HG03558 (cell line): Measurements from ENCODE around the gene VPS8.
A peak's percentile ranks its signal among the peaks of the same experiment; 100 is the strongest.

Source experiments
- ATAC-seq: cut with Tn5 transposase; IDR thresholded peaks from one replicate; pipeline ENCODE4 v1.9.1; 2021; ENCODE audit warnings: moderate number of reproducible peaks; ENCODE audit not compliant: unreplicated experiment; ENCODE audit errors: extremely low read depth

The VPS8 gene, protein sequence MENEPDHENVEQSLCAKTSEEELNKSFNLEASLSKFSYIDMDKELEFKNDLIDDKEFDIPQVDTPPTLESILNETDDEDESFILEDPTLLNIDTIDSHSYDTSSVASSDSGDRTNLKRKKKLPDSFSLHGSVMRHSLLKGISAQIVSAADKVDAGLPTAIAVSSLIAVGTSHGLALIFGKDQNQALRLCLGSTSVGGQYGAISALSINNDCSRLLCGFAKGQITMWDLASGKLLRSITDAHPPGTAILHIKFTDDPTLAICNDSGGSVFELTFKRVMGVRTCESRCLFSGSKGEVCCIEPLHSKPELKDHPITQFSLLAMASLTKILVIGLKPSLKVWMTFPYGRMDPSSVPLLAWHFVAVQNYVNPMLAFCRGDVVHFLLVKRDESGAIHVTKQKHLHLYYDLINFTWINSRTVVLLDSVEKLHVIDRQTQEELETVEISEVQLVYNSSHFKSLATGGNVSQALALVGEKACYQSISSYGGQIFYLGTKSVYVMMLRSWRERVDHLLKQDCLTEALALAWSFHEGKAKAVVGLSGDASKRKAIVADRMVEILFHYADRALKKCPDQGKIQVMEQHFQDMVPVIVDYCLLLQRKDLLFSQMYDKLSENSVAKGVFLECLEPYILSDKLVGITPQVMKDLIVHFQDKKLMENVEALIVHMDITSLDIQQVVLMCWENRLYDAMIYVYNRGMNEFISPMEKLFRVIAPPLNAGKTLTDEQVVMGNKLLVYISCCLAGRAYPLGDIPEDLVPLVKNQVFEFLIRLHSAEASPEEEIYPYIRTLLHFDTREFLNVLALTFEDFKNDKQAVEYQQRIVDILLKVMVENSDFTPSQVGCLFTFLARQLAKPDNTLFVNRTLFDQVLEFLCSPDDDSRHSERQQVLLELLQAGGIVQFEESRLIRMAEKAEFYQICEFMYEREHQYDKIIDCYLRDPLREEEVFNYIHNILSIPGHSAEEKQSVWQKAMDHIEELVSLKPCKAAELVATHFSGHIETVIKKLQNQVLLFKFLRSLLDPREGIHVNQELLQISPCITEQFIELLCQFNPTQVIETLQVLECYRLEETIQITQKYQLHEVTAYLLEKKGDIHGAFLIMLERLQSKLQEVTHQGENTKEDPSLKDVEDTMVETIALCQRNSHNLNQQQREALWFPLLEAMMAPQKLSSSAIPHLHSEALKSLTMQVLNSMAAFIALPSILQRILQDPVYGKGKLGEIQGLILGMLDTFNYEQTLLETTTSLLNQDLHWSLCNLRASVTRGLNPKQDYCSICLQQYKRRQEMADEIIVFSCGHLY (N-terminal part only)

GRCh38 chr3:184811999-184812661 lies at the start of gene VPS8:
Gene VPS8, plus strand, starts transcription at chr3:184812166. Its CDS starts 12,467 bp downstream, at chr3:184824633.
- ATAC-seq, result peak; percentile 84

- no peak for ATAC-seq
Observed at GRCh38 chr3:184764191-184764590, 47.8 kb upstream of the VPS8 start.

DNA sequence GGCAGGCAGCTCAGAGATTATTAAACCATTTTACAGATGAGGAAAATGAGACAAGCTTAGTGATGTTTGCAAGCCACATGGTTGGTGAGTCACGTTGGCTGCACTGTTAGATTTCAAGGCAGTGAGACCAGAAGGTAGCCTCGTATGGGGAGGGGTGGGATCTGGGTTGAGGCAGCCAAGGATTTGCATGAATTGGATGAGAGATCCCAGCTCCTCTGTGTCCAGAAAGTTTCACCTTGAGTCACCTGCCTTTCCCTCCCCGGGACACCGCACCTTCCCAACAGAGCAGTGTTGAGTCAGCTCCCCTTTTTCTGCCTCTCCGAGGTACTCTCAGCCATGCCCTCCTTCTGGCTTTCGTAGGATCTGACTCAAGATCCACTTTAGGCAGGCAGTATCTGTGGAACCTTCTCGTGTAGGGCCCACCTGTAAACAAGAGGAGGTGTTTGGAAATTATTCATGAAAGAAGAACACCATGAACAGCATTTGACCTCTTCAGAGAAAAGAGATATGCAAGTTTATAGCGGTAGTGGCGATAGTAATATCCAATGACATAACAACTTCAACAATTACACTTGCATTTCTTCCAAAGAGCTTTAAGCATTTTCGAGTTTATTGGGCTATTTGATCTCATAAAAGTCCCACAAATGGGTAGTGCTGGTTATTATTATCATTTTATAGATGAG lies 46.8 kb upstream of the VPS8 start:
- no peak for ATAC-seq

DNA sequence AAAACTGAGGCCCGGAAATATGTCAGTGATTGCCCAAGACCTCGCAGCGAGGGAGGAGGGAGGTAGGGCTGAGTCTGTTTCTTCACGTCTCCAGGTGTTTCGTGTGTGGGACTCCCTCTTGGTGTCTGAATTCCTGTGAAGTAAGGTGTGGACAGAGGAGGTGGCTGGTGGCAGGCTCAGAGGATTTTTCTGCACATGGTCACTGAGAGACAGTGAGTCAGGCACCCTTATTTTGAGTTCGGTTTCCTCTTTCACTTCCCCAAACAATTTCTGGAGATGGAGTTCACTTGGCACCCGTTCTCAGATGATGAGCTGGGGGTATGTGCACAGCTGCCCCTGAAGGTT lies 46.3 kb upstream of the VPS8 start:
- peak; percentile 76 for ATAC-seq

GRCh38 chr3:184766555-184767261 lies 45.3 kb upstream of the VPS8 start:
- no peak for ATAC-seq

GRCh38 chr3:184767377-184767776 lies 44.6 kb upstream of the VPS8 start:
- no peak for ATAC-seq

GRCh38 chr3:184769382-184770170 lies 42.4 kb upstream of the VPS8 start:
- no peak for ATAC-seq

DNA sequence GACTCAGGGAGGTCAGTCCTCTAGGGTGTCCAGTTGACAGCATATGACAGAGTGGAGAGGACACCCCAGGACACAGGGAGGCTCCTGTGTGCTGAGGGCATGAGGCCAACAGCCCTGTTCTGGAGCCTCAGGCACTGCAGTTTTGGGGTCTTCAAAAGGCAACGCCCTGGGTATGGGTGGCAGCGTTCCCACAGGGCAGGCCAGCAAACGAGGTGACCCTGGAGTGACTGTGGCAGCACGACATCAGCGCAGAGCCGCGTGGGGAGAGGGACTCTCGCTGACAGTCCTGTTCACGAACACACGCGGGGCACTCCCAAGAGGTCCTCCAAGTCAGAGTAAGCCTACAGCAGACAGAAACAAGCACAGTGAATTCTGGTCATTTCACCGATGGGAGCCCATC lies 41.4 kb upstream of the VPS8 start:
- no peak for ATAC-seq

DNA sequence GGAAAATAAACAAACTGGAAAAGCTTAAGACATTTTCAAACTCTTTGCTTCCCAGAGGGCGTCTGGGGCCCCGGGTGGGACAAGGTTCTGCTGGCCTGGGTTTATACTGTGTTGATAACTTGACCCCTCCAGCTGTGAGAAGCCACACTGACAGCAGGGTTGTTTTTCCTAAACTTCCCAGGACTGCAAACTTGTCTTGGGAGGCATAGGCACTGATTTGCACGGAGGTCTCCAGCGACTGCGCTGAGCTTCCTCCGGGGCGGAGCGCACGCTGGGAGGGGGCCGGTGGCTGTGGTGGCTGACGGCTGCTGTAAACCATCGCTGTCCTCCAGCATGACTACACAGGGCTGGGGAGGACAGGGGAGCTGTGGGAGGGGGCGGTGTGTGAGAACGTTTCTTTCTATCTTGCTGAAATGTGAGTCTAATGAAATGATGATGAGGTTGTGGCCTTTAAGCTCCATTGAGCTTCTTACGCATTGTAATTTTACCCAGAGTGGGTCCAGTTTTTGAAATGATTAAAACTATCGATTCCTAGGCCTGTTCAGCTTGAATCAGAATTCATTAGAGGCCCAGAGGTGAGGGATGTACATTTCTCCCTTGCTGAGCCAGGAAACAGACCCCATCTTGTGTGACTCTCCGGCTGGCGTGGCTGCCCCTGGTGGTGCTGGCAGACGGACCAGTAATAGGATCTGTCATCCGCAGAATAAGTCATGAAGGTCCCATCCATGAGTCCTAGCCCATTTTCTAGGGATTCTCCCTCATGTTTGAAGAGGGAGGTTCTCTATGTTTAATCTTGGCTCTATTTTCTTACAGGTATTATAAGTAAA lies 40.5 kb upstream of the VPS8 start:
- no peak for ATAC-seq

DNA sequence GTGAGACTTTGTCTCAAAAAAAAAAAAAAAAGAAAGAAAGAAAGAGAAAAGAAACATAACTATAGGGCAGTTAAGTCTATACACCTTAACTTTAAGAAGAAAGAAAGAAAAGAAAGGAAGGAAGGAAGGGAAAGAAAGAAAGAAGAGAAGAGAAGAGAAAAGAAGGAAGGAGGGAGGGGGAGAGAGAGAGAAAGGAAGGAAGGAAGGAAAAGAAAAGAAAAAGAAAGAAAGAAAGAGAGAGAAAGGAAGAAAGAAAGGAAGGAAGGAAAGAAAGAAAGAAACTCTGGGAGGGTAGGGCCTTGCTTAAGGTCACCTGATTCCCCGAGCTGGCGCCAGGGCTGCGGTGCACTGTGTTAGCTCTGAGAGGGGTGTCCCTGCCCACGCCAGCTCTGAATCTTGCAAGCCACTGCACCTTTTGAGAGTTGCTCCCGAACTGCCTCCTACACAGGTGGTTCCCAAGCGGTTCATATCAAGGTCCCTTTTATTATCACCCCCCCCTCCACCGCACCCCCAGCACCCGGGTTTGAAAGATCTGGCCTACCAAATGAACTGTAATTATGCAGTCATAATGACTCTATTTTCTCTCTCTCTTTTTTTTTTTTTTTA lies 39.2 kb upstream of the VPS8 start:
- ATAC-seq, result no peak

GRCh38 chr3:184773283-184774186 lies 38.4 kb upstream of the VPS8 start:
- no peak for ATAC-seq

- no peak for ATAC-seq
Observed at GRCh38 chr3:184776916-184777315, 35.0 kb upstream of the VPS8 start.

- ATAC-seq, result no peak
Observed at GRCh38 chr3:184777566-184778356, 34.2 kb upstream of the VPS8 start.

GRCh38 chr3:184778426-184779332 lies 33.3 kb upstream of the VPS8 start:
- no peak for ATAC-seq
